Iris pigment epithelial cell (primary cell): Measurements from ENCODE around the gene ZNF181.

Experiments used
- DNase-seq: peaks from one replicate; pipeline ENCODE4 v3.0.0-alpha.2; 2011; ENCODE audit warnings: low read depth

The ZNF181 gene

DNA sequence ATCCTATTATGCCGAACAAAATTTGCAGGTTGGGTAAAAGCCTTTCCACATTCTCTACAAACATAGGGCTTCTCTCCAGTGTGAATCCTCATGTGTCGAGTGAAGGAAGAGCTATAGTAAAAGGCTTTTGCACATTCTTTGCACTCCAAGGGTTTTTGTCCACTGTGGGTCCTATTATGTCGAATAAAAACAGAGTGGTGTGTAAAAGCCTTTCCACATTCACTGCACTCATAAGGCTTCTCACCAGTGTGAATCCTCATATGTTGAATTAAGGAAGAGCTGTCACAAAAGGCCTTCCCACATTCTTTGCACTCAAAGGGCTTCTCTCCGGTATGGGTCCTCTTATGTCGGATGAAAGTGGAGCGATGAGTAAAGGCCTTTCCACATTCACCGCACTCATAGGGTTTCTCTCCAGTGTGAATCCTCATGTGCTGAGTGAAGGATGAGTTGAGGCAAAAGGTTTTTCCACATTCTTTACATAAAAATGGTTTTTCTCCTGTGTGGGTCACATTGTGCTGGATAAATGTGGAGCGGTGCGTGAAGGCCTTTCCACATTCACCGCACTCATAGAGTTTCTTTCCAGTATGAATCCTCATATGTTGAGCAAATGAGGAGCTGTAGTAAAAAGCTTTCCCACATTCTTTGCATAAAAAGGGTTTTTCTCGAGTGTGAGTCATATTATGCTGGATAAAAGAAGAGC lies 25.3 kb downstream of the ZNF181 start:
- DNase-seq: no peak

- DNase-seq: peak; percentile 82
Observed at GRCh38 chr19:34766386-34766785, 32.3 kb downstream of the ZNF181 start.

- DNase-seq: no peak
Observed at GRCh38 chr19:34767951-34768350, 33.9 kb downstream of the ZNF181 start.

GRCh38 chr19:34772697-34773554 lies 38.9 kb downstream of the ZNF181 start, which contains the start of gene ZNF599:
ZNF599 (minus strand) TSS chr19:34773215; CDS start chr19:34772841, 374 bp downstream.
- DNase-seq: peak; percentile 92

GRCh38 chr19:34773555-34773864 lies 39.5 kb downstream of the ZNF181 start:
- no peak for DNase-seq

DNA sequence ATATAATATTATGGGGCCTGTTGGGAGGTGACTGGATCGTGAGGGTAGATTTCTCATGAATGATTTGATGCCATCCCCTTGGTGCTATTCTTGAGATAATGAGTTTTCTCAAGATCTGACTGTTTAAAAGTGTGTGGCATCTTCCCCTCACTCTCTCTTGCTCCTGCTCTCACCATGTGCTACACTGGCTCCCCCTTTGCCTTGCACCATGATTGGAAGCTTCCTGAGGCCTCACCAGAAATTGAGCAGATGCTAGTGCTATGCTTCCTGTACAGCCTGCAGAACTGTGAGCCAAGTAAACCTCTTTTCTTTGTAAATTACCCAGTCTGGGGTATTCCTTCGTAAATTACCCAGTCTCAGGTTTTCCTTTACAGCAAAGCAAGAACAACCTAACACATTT lies 40.8 kb downstream of the ZNF181 start:
- no peak for DNase-seq

- no peak for DNase-seq
Observed at GRCh38 chr19:34778342-34778741, 44.3 kb downstream of the ZNF181 start.

- no peak for DNase-seq
Observed at GRCh38 chr19:34779652-34780051, 45.6 kb downstream of the ZNF181 start.

GRCh38 chr19:34786236-34786635 lies 52.2 kb downstream of the ZNF181 start:
- no peak for DNase-seq

DNA sequence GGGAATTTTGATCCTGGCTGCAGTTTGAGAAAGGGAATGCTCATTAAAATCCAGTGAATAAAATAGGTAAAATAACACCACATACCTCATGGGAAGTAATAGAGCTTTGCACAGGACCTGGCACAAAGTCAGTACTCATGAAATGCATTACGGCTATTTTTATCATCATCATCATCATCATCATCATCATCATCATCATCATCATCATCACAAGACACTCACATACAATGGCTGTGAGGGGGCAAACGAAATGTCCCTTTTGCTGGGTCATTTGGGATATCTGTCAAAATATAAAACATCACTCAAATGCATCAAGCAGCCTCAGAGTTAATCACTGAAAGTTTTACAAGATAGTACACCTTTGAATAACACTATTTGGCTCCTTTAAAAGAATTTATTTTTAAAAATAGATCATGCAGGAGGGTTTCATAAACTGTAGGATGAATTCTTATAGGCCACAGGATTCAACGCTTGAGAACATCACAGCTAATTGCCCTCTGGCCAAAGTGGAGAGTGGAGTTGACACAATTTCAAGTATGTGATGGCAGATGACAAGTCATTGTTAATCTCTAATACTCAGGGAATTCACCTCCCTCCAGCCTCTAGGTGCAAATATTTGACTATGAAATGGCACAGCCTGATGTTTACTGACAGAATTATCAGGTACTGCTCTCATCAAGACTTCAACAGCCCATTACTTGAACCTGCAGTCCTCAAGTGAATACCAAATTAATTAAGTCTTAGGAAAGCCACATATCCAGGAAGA lies 53.2 kb downstream of the ZNF181 start:
- DNase-seq: no peak

DNA sequence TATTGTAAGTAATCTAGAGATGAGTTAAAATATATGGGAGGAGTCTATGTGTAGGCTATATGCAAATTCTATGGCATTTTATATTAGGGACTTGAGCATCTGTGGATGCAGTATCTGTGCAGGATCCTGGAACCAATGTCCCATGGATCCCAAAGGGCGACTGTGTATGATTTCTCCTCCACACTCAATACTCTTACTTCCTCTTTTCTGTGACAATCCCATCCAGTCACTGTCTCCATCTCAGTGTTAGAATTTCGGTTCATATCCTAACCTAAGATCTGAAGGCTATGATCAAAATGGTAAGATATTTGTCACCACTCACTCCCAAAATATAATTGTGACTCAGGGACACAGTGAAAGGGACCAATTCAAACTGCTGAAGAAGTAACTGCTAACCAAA lies 54.0 kb downstream of the ZNF181 start:
- no peak for DNase-seq

DNA sequence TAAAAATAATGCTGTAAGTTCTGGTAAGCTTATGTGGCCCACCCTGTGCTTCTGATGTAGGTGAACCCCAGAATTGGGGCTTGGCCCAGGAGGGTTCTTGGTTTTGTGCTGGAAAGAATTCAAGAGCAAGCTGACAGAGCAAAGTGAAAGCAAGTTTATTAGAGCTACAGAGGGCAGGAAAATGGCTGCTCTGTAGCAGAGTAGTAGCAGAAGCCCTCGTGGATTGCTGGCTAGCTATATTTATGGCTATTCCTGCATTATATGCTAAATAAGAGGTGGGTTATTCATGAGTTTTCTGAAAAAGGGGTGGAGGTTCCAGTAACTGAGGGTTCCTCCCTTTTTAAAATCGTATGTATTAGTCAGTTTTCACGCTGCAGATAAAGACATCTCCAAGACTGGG lies 59.5 kb downstream of the ZNF181 start:
- DNase-seq: peak; percentile 9

GRCh38 chr19:34794066-34794960 lies 60.3 kb downstream of the ZNF181 start:
- DNase-seq: peak; percentile 15
